IMR-90 (cell line): ENCODE data around the gene LAGE3. TPM values are rescaled to one million over a fixed set of nuclear protein-coding genes. Genes with fewer than 3 reads are reported as not detected.

Experiments used
- ATAC-seq: fragments of 200-7000 bp; cut with Tn5 transposase; 2 replicates; pipeline ENCODE4 v1.9.1; 2020; ENCODE audit warnings: low read depth, mild to moderate bottlenecking, moderate library complexity
- BruUV-seq: library from RNA; stranded (reverse); fragments of 400-500 nt; replicated peaks from 2 replicates; lab custom pipeline; 2021; lab: Mats Ljungman, UMichigan
- CTCF ChIA-PET: fragments of 300-600 bp; formaldehyde crosslinking; extraction: SDS; loops from one replicate; lab custom pipeline; 2021; ENCODE audit warnings: antibody characterized with exemption; lab: Yijun Ruan, JAX
- POLR2A ChIA-PET: fragments of 300-600 bp; sonication (Branson Sonifier 250); formaldehyde crosslinking; loops from one replicate; lab custom pipeline; 2022; ENCODE audit warnings: antibody characterized with exemption; ENCODE audit not compliant: unreplicated experiment; lab: Charles Lee
- DNase-seq: peaks from one replicate; pipeline ENCODE4 v3.0.0; 2013
- H2AFZ ChIP-seq: replicated peaks from 2 replicates; pipeline ENCODE3; 2013; ENCODE audit warnings: low read length, mild to moderate bottlenecking; ENCODE audit not compliant: poor library complexity
- H2AK5ac ChIP-seq: 2 replicates; pipeline ENCODE4 v1.6.1; 2013; ENCODE audit warnings: low read depth, low read length, inconsistent platforms
- H2AK9ac ChIP-seq: replicated peaks from 2 replicates; pipeline ENCODE3; 2013; ENCODE audit warnings: mild to moderate bottlenecking, low read depth, low read length, moderate library complexity; ENCODE audit not compliant: poor library complexity
- H2BK120ac ChIP-seq: 2 replicates; pipeline ENCODE4 v1.6.1; 2013; ENCODE audit warnings: low read depth, low read length, inconsistent platforms
- H2BK15ac ChIP-seq: 3 replicates; pipeline ENCODE4 v1.6.1; 2013; ENCODE audit warnings: low read depth, low read length, inconsistent platforms
- H2BK20ac ChIP-seq: 2 replicates; pipeline ENCODE4 v1.6.1; 2013; ENCODE audit warnings: low read depth, mild to moderate bottlenecking, inconsistent platforms, low read length, moderate library complexity
- H2BK5ac ChIP-seq: 2 replicates; pipeline ENCODE4 v1.6.1; 2013; ENCODE audit warnings: mild to moderate bottlenecking, low read depth, low read length, inconsistent platforms; ENCODE audit not compliant: poor library complexity, severe bottlenecking
- H3K14ac ChIP-seq: replicated peaks from 2 replicates; pipeline ENCODE4 v1.6.1; 2013; ENCODE audit warnings: low read depth, low read length, inconsistent platforms
- H3K18ac ChIP-seq: 2 replicates; pipeline ENCODE4 v1.6.1; 2013; ENCODE audit warnings: low read depth, low read length, control low read depth
- H3K23ac ChIP-seq: 2 replicates; pipeline ENCODE4 v1.6.1; 2013; ENCODE audit warnings: low read depth, low read length, inconsistent platforms
- H3K27ac ChIP-seq: 2 replicates; pipeline ENCODE4 v1.5.1; 2013; ENCODE audit warnings: mild to moderate bottlenecking, control low read depth, low read length; ENCODE audit not compliant: insufficient read depth
- H3K27me3 ChIP-seq: 2 replicates; pipeline ENCODE4 v1.6.1; 2013; ENCODE audit warnings: low read length; ENCODE audit not compliant: control insufficient read depth, insufficient read depth
- H3K36me3 ChIP-seq: 2 replicates; pipeline ENCODE4 v1.6.1; 2013; ENCODE audit warnings: low read length, mixed read lengths; ENCODE audit not compliant: control insufficient read depth, insufficient read depth
- H3K4ac ChIP-seq: 2 replicates; pipeline ENCODE4 v1.6.1; 2013; ENCODE audit warnings: low read depth, low read length, inconsistent platforms
- H3K4me1 ChIP-seq: 2 replicates; pipeline ENCODE4 v1.6.1; 2013; ENCODE audit warnings: low read length, mixed read lengths; ENCODE audit not compliant: control insufficient read depth, insufficient read depth
- H3K4me2 ChIP-seq: 2 replicates; pipeline ENCODE4 v1.6.1; 2013; ENCODE audit warnings: low read depth, mild to moderate bottlenecking, control low read depth, low read length, moderate library complexity
- H3K4me3 ChIP-seq: 2 replicates; pipeline ENCODE4 v1.5.1; 2013; ENCODE audit warnings: low read depth, mild to moderate bottlenecking, control low read depth, low read length, moderate library complexity; ENCODE audit not compliant: insufficient read depth
- H3K56ac ChIP-seq: 2 replicates; pipeline ENCODE4 v1.6.1; 2013; ENCODE audit warnings: low read length, inconsistent platforms; ENCODE audit not compliant: insufficient read depth; ENCODE audit errors: extremely low read depth
- H3K79me1 ChIP-seq, 2 experiments: 2 replicates each; pipeline ENCODE4 v1.6.1; 2013; ENCODE audit warnings: low read length in 2 of 2, inconsistent platforms in 1 of 2, low read depth in 1 of 2
- H3K9ac ChIP-seq: 2 replicates; pipeline ENCODE4 v1.6.1; 2013; ENCODE audit warnings: low read depth, low read length, control low read depth
- H3K9me1 ChIP-seq: 2 replicates; pipeline ENCODE4 v1.6.1; 2013; ENCODE audit warnings: low read length, inconsistent platforms; ENCODE audit not compliant: insufficient read depth
- H3K9me3 ChIP-seq: 2 replicates; pipeline ENCODE4 v1.6.1; 2013; ENCODE audit warnings: low read length; ENCODE audit not compliant: control insufficient read depth, insufficient read depth
- H4K20me1 ChIP-seq: 2 replicates; pipeline ENCODE4 v1.6.1; 2013; ENCODE audit warnings: low read length, inconsistent platforms; ENCODE audit not compliant: insufficient read depth
- H4K5ac ChIP-seq: 2 replicates; pipeline ENCODE4 v1.6.1; 2013; ENCODE audit warnings: mild to moderate bottlenecking, low read depth, low read length, control low read depth
- H4K8ac ChIP-seq, 2 experiments: 2 replicates each; pipeline ENCODE4 v1.6.1; 2013; ENCODE audit warnings: low read depth in 2 of 2, low read length in 2 of 2, control low read depth in 1 of 2, inconsistent platforms in 1 of 2
- H4K91ac ChIP-seq: 2 replicates; pipeline ENCODE4 v1.6.1; 2013; ENCODE audit warnings: low read depth, low read length, inconsistent platforms; ENCODE audit not compliant: insufficient read depth
- BHLHE40 ChIP-seq: fragments of 150-350 bp; IDR thresholded peaks from 2 replicates; pipeline ENCODE4 v1.6.1; 2016; ENCODE audit warnings: mild to moderate bottlenecking, low read depth, low read length
- POLR2A ChIP-seq: IDR thresholded peaks from 2 replicates; pipeline ENCODE4 v1.6.1; 2012; ENCODE audit warnings: mild to moderate bottlenecking, low read depth, low read length
- RCOR1 ChIP-seq: IDR thresholded peaks from 2 replicates; pipeline ENCODE4 v1.6.1; 2012; ENCODE audit warnings: mild to moderate bottlenecking, low read length, improper control_type of control experiment; ENCODE audit not compliant: insufficient replicate concordance
- SMC3 ChIP-seq: fragments of 150-350 bp; IDR thresholded peaks from 2 replicates; pipeline ENCODE4 v1.6.1; 2016; ENCODE audit warnings: low read depth, mild to moderate bottlenecking, antibody characterized with exemption, low read length, moderate library complexity
- USF2 ChIP-seq: fragments of 150-350 bp; IDR thresholded peaks from 2 replicates; pipeline ENCODE4 v1.6.1; 2017; ENCODE audit warnings: mild to moderate bottlenecking, antibody characterized with exemption, low read length, low read depth
- WGBS, 2 experiments: methylation state at CpG; one replicate each; pipeline versions ENCODE4 v1.1.5 to v1.1.7; 2013; ENCODE audit warnings: missing lambda C conversion rate in 2 of 2; ENCODE audit not compliant: insufficient read length in 1 of 2; ENCODE audit errors: extremely low coverage in 2 of 2; 5-methylcytosine and 5-hydroxymethylcytosine counted together
- dilution Hi-C: fragments of 300-500 bp; cut with HindIII; formaldehyde crosslinking; loops from one replicate; pipeline ENCODE4 v1.14.3; 2018; ENCODE audit warnings: low sequenced_read_pairs; ENCODE audit not compliant: unreplicated experiment
- in situ Hi-C: fragments of 300-500 bp; cut with MboI; formaldehyde crosslinking; loops from 3 replicates; pipeline ENCODE4 v1.14.3; 2019; ENCODE audit warnings: low sequenced_read_pairs, inconsistent platforms, mixed read lengths
- intact Hi-C: fragments of 100-400 bp; cut with micrococcal nuclease; formaldehyde crosslinking; loops from 2 replicates; pipeline ENCODE4 v1.10.0; 2022
- polyA plus RNA-seq, 3 experiments: library from polyadenylated mRNA; depleted of rRNA; stranded (reverse); fragments of >200 nt; gene quantifications; 2 replicates each; pipeline ENCODE4 v1.2.3, GENCODE V29; 2012; ENCODE audit warnings: low replicate concordance in 1 of 3
- total RNA-seq: library from RNA; depleted of rRNA; stranded (reverse); fragments of >200 nt; gene quantifications from 2 replicates; pipeline ENCODE4 v1.2.3, GENCODE V29; 2012
- TF ChIP-seq, protein P1 (sequence below): fragments of 150-350 bp; IDR thresholded peaks from 2 replicates; pipeline ENCODE4 v1.6.1; 2016; ENCODE audit warnings: low read depth, mild to moderate bottlenecking, low read length, moderate library complexity, borderline replicate concordance
- TF ChIP-seq, protein P2 (sequence below): conservative IDR thresholded peaks from 2 replicates; pipeline ENCODE4 v1.5.1; 2012; ENCODE audit warnings: mild to moderate bottlenecking, low read depth, low read length, improper control_type of control experiment

LAGE3 gene
- total and polyA plus RNA-seq, 2 of the 4 experiments (the other 2 are of a cell fraction): 3.6 to 14.8 TPM

DNA sequence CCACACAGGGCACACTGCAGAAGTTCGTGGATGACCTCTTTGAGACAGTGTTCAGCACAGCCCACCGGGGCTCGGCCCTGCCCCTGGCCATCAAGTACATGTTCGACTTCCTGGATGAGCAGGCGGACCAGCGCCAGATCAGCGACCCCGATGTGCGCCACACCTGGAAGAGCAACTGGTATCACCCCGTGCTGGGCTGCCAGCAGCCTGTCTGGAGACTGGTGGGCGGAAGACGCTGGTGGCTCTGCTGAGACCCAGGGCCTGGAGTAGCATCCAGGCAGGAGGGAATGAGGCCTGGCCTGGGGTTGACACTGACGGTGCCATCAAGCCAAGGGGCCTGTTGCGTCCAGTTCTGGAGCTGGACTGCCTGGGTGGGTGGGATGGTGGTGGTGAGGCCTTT lies 8.6 kb downstream of the LAGE3 start:
- WGBS, 2 experiments: 92% methylated on average over 9 of the region's 14 CpGs; no CpG with 5 or more reads in 1 of the 2 experiments
- Histone ChIP-seq H3K9ac (no peak overlapping the region), H2AFZ (no peak overlapping the region), H2AK5ac (no peak overlapping the region), H3K36me3 (peaks cover 67% of the 10 kb centered on the region), H3K9me1 (no peaks in the 10 kb centered on the region), H3K79me1 (no peaks in the 10 kb centered on the region), H2BK15ac (no peak overlapping the region), H3K9me3 (peaks cover 2% of the 10 kb centered on the region; the same call in 1 of the 2 replicates), H3K4me1 (no peaks in the 10 kb centered on the region), H3K4me3 (no peak overlapping the region), H3K27me3 (no peaks in the 10 kb centered on the region), H3K4ac (no peak overlapping the region), H3K4me2 (no peak overlapping the region), H3K14ac (no peak overlapping the region), H4K20me1 (no peaks in the 10 kb centered on the region; the same call in 1 of the 2 replicates), H4K5ac (no peak overlapping the region), H3K18ac (no peak overlapping the region), H2AK9ac (no peak overlapping the region), H3K23ac (no peak overlapping the region), H2BK5ac (no peak overlapping the region), H4K91ac (no peak overlapping the region), H4K8ac (no peak overlapping the region), H3K27ac (no peak overlapping the region), H2BK20ac (no peak overlapping the region), H3K56ac (no peak overlapping the region), H2BK120ac (no peak overlapping the region)
- TF ChIP-seq USF2 (no peak), POLR2A (no peak), BHLHE40 (no peak), RCOR1 (no peak), SMC3 (no peak)
- TF ChIP-seq, protein P1, sequence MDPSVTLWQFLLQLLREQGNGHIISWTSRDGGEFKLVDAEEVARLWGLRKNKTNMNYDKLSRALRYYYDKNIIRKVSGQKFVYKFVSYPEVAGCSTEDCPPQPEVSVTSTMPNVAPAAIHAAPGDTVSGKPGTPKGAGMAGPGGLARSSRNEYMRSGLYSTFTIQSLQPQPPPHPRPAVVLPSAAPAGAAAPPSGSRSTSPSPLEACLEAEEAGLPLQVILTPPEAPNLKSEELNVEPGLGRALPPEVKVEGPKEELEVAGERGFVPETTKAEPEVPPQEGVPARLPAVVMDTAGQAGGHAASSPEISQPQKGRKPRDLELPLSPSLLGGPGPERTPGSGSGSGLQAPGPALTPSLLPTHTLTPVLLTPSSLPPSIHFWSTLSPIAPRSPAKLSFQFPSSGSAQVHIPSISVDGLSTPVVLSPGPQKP: no peak
- TF ChIP-seq, protein P2, sequence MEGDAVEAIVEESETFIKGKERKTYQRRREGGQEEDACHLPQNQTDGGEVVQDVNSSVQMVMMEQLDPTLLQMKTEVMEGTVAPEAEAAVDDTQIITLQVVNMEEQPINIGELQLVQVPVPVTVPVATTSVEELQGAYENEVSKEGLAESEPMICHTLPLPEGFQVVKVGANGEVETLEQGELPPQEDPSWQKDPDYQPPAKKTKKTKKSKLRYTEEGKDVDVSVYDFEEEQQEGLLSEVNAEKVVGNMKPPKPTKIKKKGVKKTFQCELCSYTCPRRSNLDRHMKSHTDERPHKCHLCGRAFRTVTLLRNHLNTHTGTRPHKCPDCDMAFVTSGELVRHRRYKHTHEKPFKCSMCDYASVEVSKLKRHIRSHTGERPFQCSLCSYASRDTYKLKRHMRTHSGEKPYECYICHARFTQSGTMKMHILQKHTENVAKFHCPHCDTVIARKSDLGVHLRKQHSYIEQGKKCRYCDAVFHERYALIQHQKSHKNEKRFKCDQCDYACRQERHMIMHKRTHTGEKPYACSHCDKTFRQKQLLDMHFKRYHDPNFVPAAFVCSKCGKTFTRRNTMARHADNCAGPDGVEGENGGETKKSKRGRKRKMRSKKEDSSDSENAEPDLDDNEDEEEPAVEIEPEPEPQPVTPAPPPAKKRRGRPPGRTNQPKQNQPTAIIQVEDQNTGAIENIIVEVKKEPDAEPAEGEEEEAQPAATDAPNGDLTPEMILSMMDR: no peak
- dilution Hi-C loops: no loop called here
- in situ Hi-C loops: no loop called here
- intact Hi-C loops: no loop called here
- no peak for DNase-seq
- ChIA-PET POLR2A (no interaction called here), CTCF (no interaction called here)
- ATAC-seq: no peak
- no TSS peak for BruUV-seq
